NOMO-1 treated with dmso at 0.1 percent for 144 hours (cell line): ENCODE data around the gene PARVA.

Source experiments
- DNase-seq: peaks from one replicate; lab custom pipeline; 2025; ENCODE audit not compliant: unreplicated experiment; lab: John Stamatoyannopoulos, UW

PARVA gene

GRCh38 chr11:12376259-12377081 is 901 bp upstream of the PARVA start:
- no peak for DNase-seq

- DNase-seq = no peak
These were observed 638 bp downstream of the PARVA start for GRCh38 chr11:12377824-12378593.

- DNase-seq = no peak
These were observed 3.4 kb downstream of the PARVA start for GRCh38 chr11:12380565-12381325.

GRCh38 chr11:12381875-12382274 is 4.5 kb downstream of the PARVA start:
- DNase-seq = no peak

DNA sequence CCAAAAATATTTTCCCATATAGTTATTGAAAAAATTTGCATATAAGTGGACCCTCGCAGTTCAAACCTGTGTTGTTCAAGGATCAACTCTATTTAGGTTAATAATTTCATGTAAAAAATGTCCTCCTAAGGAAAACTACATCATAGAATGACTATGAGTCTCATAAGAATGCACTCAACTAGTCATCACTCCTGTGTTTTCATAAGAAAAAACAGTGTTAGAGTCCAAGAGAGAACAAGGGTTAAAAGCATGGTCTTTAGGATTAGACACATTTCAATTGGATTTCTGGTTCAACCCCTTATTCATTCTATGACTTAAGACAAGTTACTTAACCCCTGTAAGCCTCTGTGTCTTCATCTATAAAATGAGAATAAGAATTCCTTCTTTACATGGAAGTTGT is 5.1 kb downstream of the PARVA start:
- no peak for DNase-seq

GRCh38 chr11:12386309-12386708 is 8.9 kb downstream of the PARVA start:
- DNase-seq = no peak

- no peak for DNase-seq
These were observed 9.4 kb downstream of the PARVA start for GRCh38 chr11:12386745-12387144.

DNA sequence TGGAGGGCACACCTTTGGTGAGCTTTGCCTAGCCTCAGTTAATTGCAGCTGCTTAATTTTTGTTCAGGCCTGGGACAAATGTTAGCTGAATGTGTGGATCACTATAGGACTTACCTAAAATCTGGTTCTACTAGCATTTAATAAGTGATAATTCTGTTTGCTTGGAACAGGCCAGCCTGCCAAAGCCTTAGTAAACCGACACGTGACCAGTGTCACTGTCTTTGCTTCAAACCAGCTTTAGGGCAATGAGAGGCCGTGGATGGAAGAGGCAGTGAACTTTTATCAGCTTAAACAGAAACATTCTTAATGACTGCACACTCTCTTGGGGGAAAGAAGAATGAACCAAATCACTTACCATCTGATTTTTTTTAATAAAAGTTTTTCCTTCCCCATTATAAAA is 10.8 kb downstream of the PARVA start:
- DNase-seq = no peak

GRCh38 chr11:12388939-12389670 is 11.7 kb downstream of the PARVA start:
- DNase-seq = no peak

- no peak for DNase-seq
These were observed 12.6 kb downstream of the PARVA start for GRCh38 chr11:12389676-12390657.

GRCh38 chr11:12390687-12391110 is 13.3 kb downstream of the PARVA start:
- no peak for DNase-seq

DNA sequence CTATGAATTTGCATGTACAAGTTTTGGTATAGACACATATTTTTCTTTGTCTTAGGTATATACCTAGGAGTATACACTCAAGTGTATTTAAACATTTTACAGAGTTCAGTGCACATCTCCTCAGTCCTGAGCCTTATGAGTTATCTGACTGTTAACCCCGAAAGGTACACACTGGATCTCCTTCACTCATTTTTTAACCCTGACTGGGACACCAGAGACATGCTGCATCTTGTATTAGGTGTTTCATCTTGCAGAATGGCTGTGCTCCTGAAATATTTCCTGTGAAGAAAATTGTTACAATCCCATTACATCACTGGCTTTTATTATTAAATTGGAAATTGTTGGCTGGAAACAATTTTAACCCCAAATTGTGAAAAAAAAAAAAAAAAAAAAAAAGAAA is 15.3 kb downstream of the PARVA start:
- DNase-seq = no peak

GRCh38 chr11:12393691-12394090 is 16.3 kb downstream of the PARVA start:
- no peak for DNase-seq

DNA sequence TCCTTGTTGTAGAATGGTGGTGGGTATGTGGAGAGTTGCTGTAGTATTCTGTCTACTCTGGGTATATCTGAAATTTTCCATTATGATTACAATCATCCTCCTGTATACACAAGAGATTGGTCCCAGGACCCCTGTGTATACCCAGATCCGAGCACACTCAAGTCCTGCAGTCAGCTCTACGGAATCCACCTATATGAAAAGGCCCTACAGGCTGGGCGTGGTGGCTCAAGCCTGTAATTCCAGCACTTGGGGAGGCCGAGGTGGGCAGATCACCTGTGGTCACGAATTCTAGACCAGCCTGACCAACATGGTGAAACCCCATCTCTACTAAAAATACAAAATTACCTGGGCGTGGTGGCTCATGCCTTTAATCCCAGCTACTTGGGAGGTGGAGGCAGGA is 17.2 kb downstream of the PARVA start:
- DNase-seq = no peak

- no peak for DNase-seq
These were observed 18.0 kb downstream of the PARVA start for GRCh38 chr11:12395333-12395732.

- DNase-seq = no peak
These were observed 20.6 kb downstream of the PARVA start for GRCh38 chr11:12397931-12398334.

- no peak for DNase-seq
These were observed 22.0 kb downstream of the PARVA start for GRCh38 chr11:12399355-12399754.

DNA sequence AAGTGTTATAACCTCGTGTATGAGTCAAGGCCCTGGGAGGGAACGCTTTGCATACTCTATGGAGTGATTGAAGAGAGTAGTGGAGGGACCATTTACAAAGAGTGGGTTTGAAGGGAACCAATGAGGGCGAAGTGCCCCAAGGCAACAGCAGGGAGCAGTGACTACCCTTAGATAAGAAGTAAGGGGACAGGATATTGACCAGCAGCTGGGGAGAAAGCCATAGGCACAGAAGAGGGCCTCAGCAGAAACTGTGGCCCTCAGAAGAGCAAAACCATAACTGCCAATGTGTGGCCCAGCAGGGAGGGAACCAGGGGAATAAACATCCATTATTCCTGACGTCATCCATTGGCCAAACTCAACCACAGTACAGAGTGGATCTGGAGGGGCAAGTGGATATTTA is 24.7 kb downstream of the PARVA start:
- DNase-seq = no peak

DNA sequence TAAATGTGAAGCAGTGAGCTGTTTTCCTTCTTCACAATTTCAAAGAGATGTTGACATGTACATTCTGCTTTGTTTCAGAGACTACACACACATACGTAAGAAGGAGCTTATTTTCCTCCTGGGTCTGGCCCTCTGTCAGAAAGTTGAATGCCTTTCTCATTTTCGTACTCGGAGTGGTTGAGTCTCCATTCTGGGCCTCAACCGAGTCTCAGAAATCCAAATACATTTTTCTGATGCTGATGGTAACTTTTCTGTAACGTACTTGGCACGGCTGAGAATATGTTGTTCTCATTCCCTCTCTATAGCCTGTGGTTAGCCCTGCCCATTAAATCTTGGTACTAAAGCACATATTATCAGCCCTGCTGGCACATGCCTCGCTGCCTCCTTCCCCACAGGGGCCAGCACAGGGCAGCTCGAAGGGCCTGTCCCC is 25.3 kb downstream of the PARVA start:
- DNase-seq = no peak
